AG10803 (cell line): Measurements from ENCODE around the gene TAF10.
A peak's percentile ranks its signal among the peaks of the same experiment; 100 is the strongest.

Source experiments
- DNase-seq: peaks from one replicate; pipeline ENCODE4 v3.0.0; 2010; ENCODE audit warnings: low read depth
- H3K4me3 ChIP-seq: 2 replicates; pipeline ENCODE4 v1.5.1; 2011; ENCODE audit warnings: mild to moderate bottlenecking, low read length, control low read depth
- TF ChIP-seq, protein P1 (sequence below): conservative IDR thresholded peaks from 2 replicates; pipeline ENCODE4 v1.5.1; 2011; ENCODE audit warnings: mild to moderate bottlenecking, low read length, control low read depth, inconsistent platforms

The TAF10 gene

GRCh38 chr11:6612213-6613041 is at the start of gene TAF10:
TSS of gene TAF10 (minus strand) at chr11:6612216. CDS start at chr11:6612189, 27 bp downstream.
- peak; percentile 97 for DNase-seq
- H3K4me3 ChIP-seq = peak within 1 kb of the TSS; percentile 76
- TF ChIP-seq, protein P1, sequence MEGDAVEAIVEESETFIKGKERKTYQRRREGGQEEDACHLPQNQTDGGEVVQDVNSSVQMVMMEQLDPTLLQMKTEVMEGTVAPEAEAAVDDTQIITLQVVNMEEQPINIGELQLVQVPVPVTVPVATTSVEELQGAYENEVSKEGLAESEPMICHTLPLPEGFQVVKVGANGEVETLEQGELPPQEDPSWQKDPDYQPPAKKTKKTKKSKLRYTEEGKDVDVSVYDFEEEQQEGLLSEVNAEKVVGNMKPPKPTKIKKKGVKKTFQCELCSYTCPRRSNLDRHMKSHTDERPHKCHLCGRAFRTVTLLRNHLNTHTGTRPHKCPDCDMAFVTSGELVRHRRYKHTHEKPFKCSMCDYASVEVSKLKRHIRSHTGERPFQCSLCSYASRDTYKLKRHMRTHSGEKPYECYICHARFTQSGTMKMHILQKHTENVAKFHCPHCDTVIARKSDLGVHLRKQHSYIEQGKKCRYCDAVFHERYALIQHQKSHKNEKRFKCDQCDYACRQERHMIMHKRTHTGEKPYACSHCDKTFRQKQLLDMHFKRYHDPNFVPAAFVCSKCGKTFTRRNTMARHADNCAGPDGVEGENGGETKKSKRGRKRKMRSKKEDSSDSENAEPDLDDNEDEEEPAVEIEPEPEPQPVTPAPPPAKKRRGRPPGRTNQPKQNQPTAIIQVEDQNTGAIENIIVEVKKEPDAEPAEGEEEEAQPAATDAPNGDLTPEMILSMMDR = peak; percentile 50

DNA sequence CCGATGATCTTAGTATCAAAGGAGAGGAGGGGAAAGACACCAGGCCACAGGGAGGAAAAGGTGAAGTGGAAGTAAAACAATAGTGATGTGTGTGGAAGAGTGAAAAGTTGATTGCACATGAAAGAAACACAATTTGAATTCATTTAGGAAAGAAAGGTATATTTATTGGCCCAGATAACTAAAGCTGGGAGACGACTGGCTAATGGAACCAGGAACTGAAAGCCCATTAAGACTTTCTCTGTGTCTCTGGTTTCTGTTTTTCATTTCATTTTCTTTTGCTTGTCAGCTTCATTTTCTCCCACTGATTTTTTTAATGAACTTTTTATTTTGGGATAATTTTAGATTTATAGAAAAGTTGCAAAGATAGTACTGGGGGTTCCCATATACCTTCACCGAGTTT is 48.7 kb upstream of the TAF10 start:
- TF ChIP-seq, protein P1 = no peak
- no peak for DNase-seq
- no peak overlapping the region for H3K4me3 ChIP-seq

DNA sequence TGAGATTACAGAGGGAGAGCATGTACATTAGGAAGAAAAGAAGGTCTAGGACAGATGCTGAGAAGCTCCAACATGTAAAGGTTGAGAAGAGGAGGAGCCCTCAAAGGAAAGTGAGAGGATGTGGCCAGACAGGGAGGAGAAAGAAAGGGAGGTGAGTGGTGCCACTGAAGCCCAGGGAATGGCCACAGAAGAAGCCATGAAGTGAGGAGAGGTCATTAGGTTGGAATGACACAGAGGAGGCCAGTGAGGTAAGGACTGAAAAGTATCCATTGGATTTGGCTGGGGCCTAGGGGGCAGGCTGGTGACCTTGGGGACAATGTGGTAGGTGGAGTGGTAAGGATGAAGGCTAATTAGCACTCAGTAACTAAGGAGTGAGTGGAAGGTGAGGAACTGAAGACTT is 46.6 kb upstream of the TAF10 start:
- no peak overlapping the region for H3K4me3 ChIP-seq
- TF ChIP-seq, protein P1 = no peak
- DNase-seq = no peak

GRCh38 chr11:6657346-6657745 is 45.3 kb upstream of the TAF10 start:
- TF ChIP-seq, protein P1 = no peak
- H3K4me3 ChIP-seq = no peak overlapping the region
- no peak for DNase-seq

DNA sequence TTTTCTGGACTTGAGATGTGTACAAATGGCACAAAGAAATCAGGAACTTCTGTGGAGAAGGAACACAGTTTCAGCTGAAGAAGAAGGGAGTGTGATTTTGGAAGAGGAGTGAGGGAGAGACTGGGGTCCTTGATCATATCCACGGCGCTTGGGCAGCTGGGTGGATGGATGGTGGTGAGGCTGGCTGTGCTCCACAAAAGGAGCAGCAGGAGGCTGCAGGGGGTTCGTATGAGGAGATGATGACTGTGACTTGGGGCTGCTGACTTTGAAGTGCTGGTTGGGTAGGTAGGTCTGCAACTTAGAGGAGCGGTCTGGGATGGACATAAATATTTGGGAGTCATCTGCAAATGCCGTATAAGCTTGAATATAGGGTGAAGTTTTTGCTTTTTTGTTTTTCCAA is 44.9 kb upstream of the TAF10 start:
- H3K4me3 ChIP-seq = no peak overlapping the region
- DNase-seq = no peak
- TF ChIP-seq, protein P1 = no peak

- TF ChIP-seq, protein P1 = no peak
- H3K4me3 ChIP-seq = peak overlapping the region; percentile 64
- no peak for DNase-seq
These were observed 44.5 kb upstream of the TAF10 start for GRCh38 chr11:6656584-6656915.
